Esophagus squamous epithelium (tissue), 4 donors: ENCODE results near the gene EIPR1.

Experiments used
- CTCF ChIP-seq, 6 experiments: fragments of 450-650 bp in 4 of 6; fragments of 200-600 bp in 2 of 6; sonication (generic) in 2 of 6; IDR thresholded peaks; one replicate each; pipeline ENCODE4 v1.5.1; 2016 to 2019; ENCODE audit warnings: antibody characterized with exemption in 6 of 6, mild to moderate bottlenecking in 4 of 6, moderate library complexity in 4 of 6
- POLR2A ChIP-seq, 4 donors: fragments of 450-650 bp; IDR thresholded peaks; one replicate each; pipeline ENCODE4 v1.6.1; 2017; ENCODE audit warnings: antibody characterized with exemption in 4 of 4, mild to moderate bottlenecking in 4 of 4, moderate library complexity in 3 of 4

GRCh38 chr2:3263487-3263886, 114.1 kb downstream of the EIPR1 start:
- TF ChIP-seq POLR2A (IDR thresholded peaks at IDR 0.05) = no peak
- TF ChIP-seq CTCF (IDR thresholded peaks at IDR 0.05) = no peak
